ENCODE data around the gene RMI2.

- TF ChIP-seq, protein P1, sequence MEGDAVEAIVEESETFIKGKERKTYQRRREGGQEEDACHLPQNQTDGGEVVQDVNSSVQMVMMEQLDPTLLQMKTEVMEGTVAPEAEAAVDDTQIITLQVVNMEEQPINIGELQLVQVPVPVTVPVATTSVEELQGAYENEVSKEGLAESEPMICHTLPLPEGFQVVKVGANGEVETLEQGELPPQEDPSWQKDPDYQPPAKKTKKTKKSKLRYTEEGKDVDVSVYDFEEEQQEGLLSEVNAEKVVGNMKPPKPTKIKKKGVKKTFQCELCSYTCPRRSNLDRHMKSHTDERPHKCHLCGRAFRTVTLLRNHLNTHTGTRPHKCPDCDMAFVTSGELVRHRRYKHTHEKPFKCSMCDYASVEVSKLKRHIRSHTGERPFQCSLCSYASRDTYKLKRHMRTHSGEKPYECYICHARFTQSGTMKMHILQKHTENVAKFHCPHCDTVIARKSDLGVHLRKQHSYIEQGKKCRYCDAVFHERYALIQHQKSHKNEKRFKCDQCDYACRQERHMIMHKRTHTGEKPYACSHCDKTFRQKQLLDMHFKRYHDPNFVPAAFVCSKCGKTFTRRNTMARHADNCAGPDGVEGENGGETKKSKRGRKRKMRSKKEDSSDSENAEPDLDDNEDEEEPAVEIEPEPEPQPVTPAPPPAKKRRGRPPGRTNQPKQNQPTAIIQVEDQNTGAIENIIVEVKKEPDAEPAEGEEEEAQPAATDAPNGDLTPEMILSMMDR (IDR thresholded peaks at IDR 0.05): no peak
- TF ChIP-seq POLR2A (IDR thresholded peaks at IDR 0.05): no peak
Measured at GRCh38 chr16:11315510-11315909, 29.7 kb upstream of the RMI2 start.
